GM23338 (cell line): ENCODE measurements around the gene FGFRL1. TPM values are rescaled to one million over a fixed set of nuclear protein-coding genes. Genes with fewer than 3 reads are reported as not detected.

Experiments
- ATAC-seq: fragments of 200-7000 bp; cut with Tn5 transposase; 3 replicates; pipeline ENCODE4 v1.9.1; 2020
- DNase-seq: peaks from one replicate; pipeline ENCODE4 v3.0.0-alpha.2; 2015; ENCODE audit warnings: low spot score
- H2AFZ ChIP-seq: fragments of 200-600 bp; sonication (generic); 2 replicates; pipeline ENCODE4 v1.8.0; 2016; ENCODE audit warnings: antibody characterized with exemption, mild to moderate bottlenecking, moderate library complexity
- H3F3A ChIP-seq: fragments of 200-600 bp; sonication (generic); replicated peaks from 2 replicates; pipeline ENCODE4 v1.8.0; 2017; ENCODE audit warnings: antibody characterized with exemption, mixed run types, low read depth
- H3K27ac ChIP-seq: fragments of 200-600 bp; sonication (generic); 2 replicates; pipeline ENCODE4 v1.6.1; 2016; ENCODE audit warnings: low read depth
- H3K27me3 ChIP-seq: fragments of 200-600 bp; sonication (generic); 2 replicates; pipeline ENCODE4 v1.8.0; 2016; ENCODE audit warnings: mild to moderate bottlenecking, mixed run types, moderate library complexity; ENCODE audit not compliant: insufficient read depth
- H3K36me3 ChIP-seq: fragments of 200-600 bp; sonication (generic); 2 replicates; pipeline ENCODE4 v1.8.0; 2016; ENCODE audit warnings: mild to moderate bottlenecking; ENCODE audit not compliant: insufficient read depth
- H3K4me1 ChIP-seq: fragments of 200-600 bp; sonication (generic); 2 replicates; pipeline ENCODE4 v1.8.0; 2016; ENCODE audit warnings: mild to moderate bottlenecking, moderate library complexity; ENCODE audit not compliant: insufficient read depth
- H3K4me2 ChIP-seq: fragments of 200-600 bp; sonication (generic); 2 replicates; pipeline ENCODE4 v1.7.1; 2017; ENCODE audit warnings: mixed run types
- H3K4me3 ChIP-seq: fragments of 200-600 bp; sonication (generic); 2 replicates; pipeline ENCODE4 v1.6.1; 2016; ENCODE audit warnings: mixed run types
- H3K79me2 ChIP-seq: fragments of 200-600 bp; sonication (generic); replicated peaks from 2 replicates; pipeline ENCODE4 v1.8.0; 2017; ENCODE audit warnings: mild to moderate bottlenecking; ENCODE audit not compliant: insufficient read depth
- H3K9me2 ChIP-seq: fragments of 200-600 bp; sonication (generic); 2 replicates; pipeline ENCODE4 v1.8.0; 2017; ENCODE audit not compliant: insufficient read depth
- H4K20me1 ChIP-seq: fragments of 200-600 bp; sonication (generic); replicated peaks from 2 replicates; pipeline ENCODE4 v1.8.0; 2017; ENCODE audit warnings: mild to moderate bottlenecking; ENCODE audit not compliant: insufficient read depth
- H3K27ac Mint-ChIP-seq: 2 replicates; pipeline ENCODE4 v1.8.0; 2020; ENCODE audit warnings: inconsistent platforms, mild to moderate bottlenecking, moderate library complexity, mixed read lengths
- H3K27me3 Mint-ChIP-seq: 3 replicates; pipeline ENCODE4 v1.8.0; 2022; ENCODE audit warnings: low read depth, mild to moderate bottlenecking, moderate library complexity, mixed read lengths, inconsistent platforms; ENCODE audit not compliant: insufficient read depth, poor library complexity
- H3K36me3 Mint-ChIP-seq: 3 replicates; pipeline ENCODE4 v1.8.0; 2021; ENCODE audit warnings: low read depth, mild to moderate bottlenecking, inconsistent platforms, moderate library complexity, mixed read lengths
- H3K4me1 Mint-ChIP-seq: 3 replicates; pipeline ENCODE4 v1.8.0; 2020; ENCODE audit warnings: mild to moderate bottlenecking, inconsistent platforms, mixed read lengths
- H3K4me3 Mint-ChIP-seq: 3 replicates; pipeline ENCODE4 v1.8.0; 2021; ENCODE audit warnings: moderate library complexity, mild to moderate bottlenecking, inconsistent platforms, mixed read lengths
- H3K9me3 Mint-ChIP-seq: 3 replicates; pipeline ENCODE4 v1.8.0; 2020; ENCODE audit warnings: moderate library complexity, mild to moderate bottlenecking, inconsistent platforms, mixed read lengths
- EZH2 ChIP-seq: fragments of 200-600 bp; sonication (generic); IDR thresholded peaks from one replicate; pipeline ENCODE4 v1.8.0; 2017; ENCODE audit warnings: antibody characterized with exemption, mild to moderate bottlenecking, low read depth; ENCODE audit not compliant: unreplicated experiment
- EZH2phosphoT487 ChIP-seq: fragments of 200-600 bp; sonication (generic); IDR thresholded peaks from one replicate; pipeline ENCODE4 v1.8.1; 2018; ENCODE audit warnings: antibody characterized with exemption; ENCODE audit not compliant: unreplicated experiment
- JUNB ChIP-seq: IDR thresholded peaks from one replicate; pipeline ENCODE4 v1.6.1; 2016; ENCODE audit warnings: antibody characterized with exemption; ENCODE audit not compliant: unreplicated experiment
- NANOG ChIP-seq: IDR thresholded peaks from 2 replicates; pipeline ENCODE4 v1.6.1; 2016; ENCODE audit warnings: antibody characterized with exemption, borderline replicate concordance
- POLR2AphosphoS5 ChIP-seq: IDR thresholded peaks from 2 replicates; pipeline ENCODE4 v1.6.1; 2016; ENCODE audit warnings: antibody characterized with exemption, low read depth
- STAT1 ChIP-seq: IDR thresholded peaks from one replicate; pipeline ENCODE4 v1.6.1; 2016; ENCODE audit warnings: antibody characterized with exemption; ENCODE audit not compliant: unreplicated experiment
- ZNF114 ChIP-seq: fragments of 250-450 bp; sonication (Bioruptor Pico); IDR thresholded peaks from 2 replicates; pipeline ENCODE4 v1.5.0; 2020; ENCODE audit warnings: mild to moderate bottlenecking, moderate library complexity
- ZNF331 ChIP-seq: fragments of 250-450 bp; sonication (Bioruptor Pico); IDR thresholded peaks from 2 replicates; pipeline ENCODE4 v1.5.0; 2020; ENCODE audit warnings: low read depth, mild to moderate bottlenecking, moderate library complexity
- polyA plus RNA-seq: library from polyadenylated mRNA; unstranded; fragments of >200 nt; fragmentation: Nextera tagmentation; extraction: Ambion mirVana; gene quantifications from 2 replicates; pipeline ENCODE4 v1.2.1, GENCODE V29; 2016
- total RNA-seq: library from RNA; depleted of rRNA; stranded (reverse); fragments of >200 nt; shearing (Covaris generic); gene quantifications from 2 replicates; pipeline ENCODE4 v1.2.3, GENCODE V29; 2014
- TF ChIP-seq, protein P1 (sequence below): IDR thresholded peaks from one replicate; pipeline ENCODE4 v1.6.1; 2018; ENCODE audit warnings: antibody characterized with exemption; ENCODE audit not compliant: unreplicated experiment

Gene FGFRL1
- total and polyA plus RNA-seq, 2 experiments from 2014 or later, result 7.0 to 35.8 TPM

GRCh38 chr4:1012034-1012739, 761 bp downstream of the FGFRL1 start:
- Histone ChIP-seq H2AFZ (no peak overlapping the region), H3K36me3 (no peaks in the 10 kb centered on the region), H3F3A (0 out of 2 replicates have a peak, but pooled peaks cover 5% of the 10 kb centered on the region), H4K20me1 (peaks cover 6% of the 10 kb centered on the region; the same call in 1 of the 2 replicates), H3K4me1 (peaks cover 5% of the 10 kb centered on the region; the same call in 1 of the 2 replicates), H3K27me3 (peaks cover 36% of the 10 kb centered on the region), H3K27ac (no peak overlapping the region), H3K79me2 (0 out of 2 replicates have a peak, but pooled peaks cover 3% of the 10 kb centered on the region), H3K4me2 (peak overlapping the region; percentile 79), H3K4me3 (peak overlapping the region; percentile 61), H3K9me2 (no peaks in the 10 kb centered on the region)
- no peak overlapping the region for H3K27ac Mint-ChIP-seq
- peaks cover 2% of the 10 kb centered on the region; the same call in 2 of the 3 replicates for H3K9me3 Mint-ChIP-seq
- peak; percentile 4; the same call in 2 of the 3 replicates for ATAC-seq
- H3K4me3 Mint-ChIP-seq, result peak overlapping the region; percentile 50; the same call in 2 of the 3 replicates
- H3K36me3 Mint-ChIP-seq, result no peaks in the 10 kb centered on the region; the same call in 2 of the 3 replicates
- peaks cover 33% of the 10 kb centered on the region for H3K27me3 Mint-ChIP-seq
- DNase-seq, result peak; percentile 47
- no peak for TF ChIP-seq EZH2
- TF ChIP-seq POLR2AphosphoS5, result no peak
- TF ChIP-seq, protein P1, sequence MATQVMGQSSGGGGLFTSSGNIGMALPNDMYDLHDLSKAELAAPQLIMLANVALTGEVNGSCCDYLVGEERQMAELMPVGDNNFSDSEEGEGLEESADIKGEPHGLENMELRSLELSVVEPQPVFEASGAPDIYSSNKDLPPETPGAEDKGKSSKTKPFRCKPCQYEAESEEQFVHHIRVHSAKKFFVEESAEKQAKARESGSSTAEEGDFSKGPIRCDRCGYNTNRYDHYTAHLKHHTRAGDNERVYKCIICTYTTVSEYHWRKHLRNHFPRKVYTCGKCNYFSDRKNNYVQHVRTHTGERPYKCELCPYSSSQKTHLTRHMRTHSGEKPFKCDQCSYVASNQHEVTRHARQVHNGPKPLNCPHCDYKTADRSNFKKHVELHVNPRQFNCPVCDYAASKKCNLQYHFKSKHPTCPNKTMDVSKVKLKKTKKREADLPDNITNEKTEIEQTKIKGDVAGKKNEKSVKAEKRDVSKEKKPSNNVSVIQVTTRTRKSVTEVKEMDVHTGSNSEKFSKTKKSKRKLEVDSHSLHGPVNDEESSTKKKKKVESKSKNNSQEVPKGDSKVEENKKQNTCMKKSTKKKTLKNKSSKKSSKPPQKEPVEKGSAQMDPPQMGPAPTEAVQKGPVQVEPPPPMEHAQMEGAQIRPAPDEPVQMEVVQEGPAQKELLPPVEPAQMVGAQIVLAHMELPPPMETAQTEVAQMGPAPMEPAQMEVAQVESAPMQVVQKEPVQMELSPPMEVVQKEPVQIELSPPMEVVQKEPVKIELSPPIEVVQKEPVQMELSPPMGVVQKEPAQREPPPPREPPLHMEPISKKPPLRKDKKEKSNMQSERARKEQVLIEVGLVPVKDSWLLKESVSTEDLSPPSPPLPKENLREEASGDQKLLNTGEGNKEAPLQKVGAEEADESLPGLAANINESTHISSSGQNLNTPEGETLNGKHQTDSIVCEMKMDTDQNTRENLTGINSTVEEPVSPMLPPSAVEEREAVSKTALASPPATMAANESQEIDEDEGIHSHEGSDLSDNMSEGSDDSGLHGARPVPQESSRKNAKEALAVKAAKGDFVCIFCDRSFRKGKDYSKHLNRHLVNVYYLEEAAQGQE, result no peak
- H3K4me1 Mint-ChIP-seq, result peaks cover 8% of the 10 kb centered on the region; the same call in 2 of the 3 replicates

DNA sequence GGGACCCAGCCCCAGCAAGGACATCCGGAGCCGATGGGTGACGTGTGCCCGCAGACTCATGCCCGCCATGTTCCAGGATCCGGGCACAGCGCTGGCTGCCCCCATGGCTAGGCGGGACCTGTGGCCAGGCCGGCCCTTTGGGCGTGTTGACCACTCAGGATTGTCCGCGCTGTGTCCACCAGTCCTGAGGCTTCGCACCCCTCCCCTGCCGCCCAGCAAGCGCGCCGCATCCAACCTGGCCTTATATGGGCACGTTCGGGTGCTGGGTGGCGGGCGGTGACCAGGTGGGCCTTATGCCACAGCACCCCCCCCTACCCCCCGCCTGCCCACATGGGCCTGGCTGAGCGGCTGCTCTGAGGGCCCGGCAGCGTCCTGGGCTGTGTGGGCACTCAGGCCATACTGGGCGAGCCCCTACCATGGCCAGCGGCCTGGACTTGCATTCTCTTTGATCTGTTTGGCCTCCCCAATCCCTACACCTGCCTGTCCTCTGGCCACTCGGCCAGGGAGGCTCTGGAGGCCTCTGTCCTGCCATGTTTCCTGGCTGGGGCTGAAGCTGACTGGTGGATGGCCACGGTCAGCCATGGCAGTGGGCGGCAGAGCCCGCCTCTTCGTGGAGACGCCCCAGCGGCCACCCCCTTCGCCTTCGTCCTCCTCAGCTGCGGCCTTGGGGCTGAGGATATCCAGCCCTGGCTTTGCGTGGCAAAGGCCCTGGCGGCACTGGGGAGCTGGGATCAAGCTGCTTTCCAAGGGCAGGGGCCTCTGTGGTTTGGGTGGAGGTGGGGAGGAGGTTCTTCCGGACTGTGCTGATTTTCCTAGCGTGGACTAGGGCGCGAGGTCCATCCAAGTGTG, 2.0 kb downstream of the FGFRL1 start:
- Mint-ChIP-seq H3K36me3 (no peaks in the 10 kb centered on the region; the same call in 2 of the 3 replicates), H3K4me1 (peaks cover 8% of the 10 kb centered on the region; the same call in 2 of the 3 replicates), H3K27ac (no peak overlapping the region), H3K4me3 (no peak overlapping the region; the same call in 2 of the 3 replicates), H3K9me3 (peaks cover 2% of the 10 kb centered on the region; the same call in 2 of the 3 replicates), H3K27me3 (peaks cover 21% of the 10 kb centered on the region)
- Histone ChIP-seq H3K79me2 (0 out of 2 replicates have a peak, but pooled peaks cover 3% of the 10 kb centered on the region), H4K20me1 (peaks cover 6% of the 10 kb centered on the region; the same call in 1 of the 2 replicates), H3K27ac (no peak overlapping the region), H2AFZ (no peak overlapping the region), H3K9me2 (no peaks in the 10 kb centered on the region), H3K4me3 (no peak overlapping the region), H3K4me1 (peaks cover 5% of the 10 kb centered on the region; the same call in 1 of the 2 replicates), H3K27me3 (peaks cover 23% of the 10 kb centered on the region), H3F3A (0 out of 2 replicates have a peak, but pooled peaks cover 5% of the 10 kb centered on the region), H3K36me3 (no peaks in the 10 kb centered on the region), H3K4me2 (no peak overlapping the region)
- ATAC-seq (no peak), DNase-seq (no peak)
- no peak for TF ChIP-seq EZH2
- no peak for TF ChIP-seq JUNB
- TF ChIP-seq, protein P1, result no peak
- TF ChIP-seq ZNF114 (CRISPR knock-in tag), result no peak
- no peak for TF ChIP-seq POLR2AphosphoS5
- no peak for TF ChIP-seq ZNF331
- TF ChIP-seq EZH2phosphoT487, result no peak
- TF ChIP-seq STAT1, result no peak
- TF ChIP-seq NANOG, result no peak
